Pancreas (tissue), 10 donors: ENCODE data around the gene UROS. TPM values are rescaled to one million over a fixed set of nuclear protein-coding genes. Genes with fewer than 3 reads are reported as not detected.

Experiments used
- ATAC-seq, 4 donors: fragments of 200-7000 bp; cut with Tn5 transposase; one replicate each; pipeline versions ENCODE4 v1.8.0 to v1.9.1; 2020; ENCODE audit warnings: mild to moderate bottlenecking in 4 of 4, moderate library complexity in 4 of 4
- DNase-seq, 6 donors: peaks; one replicate each; pipeline ENCODE4 v3.0.0-alpha.2; 2020
- FAIRE-seq: peaks from 2 replicates; lab custom pipeline; 2012; peaks lifted over from hg19 to GRCh38; lab: Jason Lieb, UNC
- H3K27ac ChIP-seq, 4 donors: fragments of 200-600 bp; sonication (generic); 1 replicate in 3 of 4; 2 replicates in 1 of 4; pipeline versions ENCODE4 v1.5.0 to v1.8.0; 2020
- H3K27me3 ChIP-seq, 4 donors: fragments of 200-600 bp; one replicate each; pipeline ENCODE4 v1.8.0; 2021
- H3K36me3 ChIP-seq, 3 donors: fragments of 200-600 bp; sonication (generic) in 1 of 3; one replicate each; pipeline versions ENCODE4 v1.5.0 to v1.8.0; 2020 to 2021
- H3K4me1 ChIP-seq, 3 donors: fragments of 200-600 bp; one replicate each; pipeline ENCODE4 v1.8.0; 2021
- H3K4me3 ChIP-seq, 4 donors: fragments of 200-600 bp; sonication (generic) in 2 of 4; one replicate each; pipeline versions ENCODE4 v1.5.0 to v1.8.0; 2020 to 2021
- H3K9me3 ChIP-seq, 4 donors: fragments of 200-600 bp; one replicate each; pipeline ENCODE4 v1.8.0; 2021
- WGBS, 2 donors: extraction: QIAGEN DNeasy Blood & Tissue Kit; methylation state at CpG; one replicate each; pipeline ENCODE4 v1.1.7; 2013; 5-methylcytosine and 5-hydroxymethylcytosine counted together
- intact Hi-C, 3 donors: fragments of 100-400 bp; cut with DNase I; formaldehyde crosslinking; loops; one replicate each; pipeline versions ENCODE4 v1.11.1 to v1.14.2; 2022
- polyA plus RNA-seq, 2 donors: library from polyadenylated mRNA; stranded (reverse); fragments of 200-250 nt; gene quantifications; one replicate each; pipeline ENCODE4 v1.2.3, GENCODE V29; 2013
- total RNA-seq, 6 donors: library from RNA; stranded (reverse); fragmentation: NEBNext Ultra II Directional in 4 of 6; extraction: Animal tissue kit (Norgen Biotek cat#: 25700) in 4 of 6; gene quantifications; one replicate each; pipeline versions ENCODE4 v1.2.1 to v1.2.4, GENCODE V29; 2021 to 2023
- TF ChIP-seq, protein P1 (sequence below), 4 donors: fragments of 200-600 bp; sonication (generic) in 3 of 4; IDR thresholded peaks; one replicate each; pipeline versions ENCODE4 v1.5.0 to v1.8.0; 2021; ENCODE audit warnings: antibody characterized with exemption in 4 of 4
- donor health status: healthy with polysubstance abuse.
- donor health status: DM: no; HTN: no; CAD: no; lungs with moderate emphysema.
- donor health status: DM: no; HTN: no; CAD: no.
- donor health status: control.
- donor health status: control.
- donor health status: Bipolar disorder and iron deficiency.
- donor health status: DM: yes; HTN: yes; CAD: no.
- donor health status: DM: no; HTN: no; CAD: no.
- donor health status: DM: no; HTN: no; CAD: no.
- donor health status: DM: yes; HTN: yes; CAD: no.

Gene UROS
- total and polyA plus RNA-seq, 8 donors = 12.8 to 34.4 (median 19.0) TPM

DNA sequence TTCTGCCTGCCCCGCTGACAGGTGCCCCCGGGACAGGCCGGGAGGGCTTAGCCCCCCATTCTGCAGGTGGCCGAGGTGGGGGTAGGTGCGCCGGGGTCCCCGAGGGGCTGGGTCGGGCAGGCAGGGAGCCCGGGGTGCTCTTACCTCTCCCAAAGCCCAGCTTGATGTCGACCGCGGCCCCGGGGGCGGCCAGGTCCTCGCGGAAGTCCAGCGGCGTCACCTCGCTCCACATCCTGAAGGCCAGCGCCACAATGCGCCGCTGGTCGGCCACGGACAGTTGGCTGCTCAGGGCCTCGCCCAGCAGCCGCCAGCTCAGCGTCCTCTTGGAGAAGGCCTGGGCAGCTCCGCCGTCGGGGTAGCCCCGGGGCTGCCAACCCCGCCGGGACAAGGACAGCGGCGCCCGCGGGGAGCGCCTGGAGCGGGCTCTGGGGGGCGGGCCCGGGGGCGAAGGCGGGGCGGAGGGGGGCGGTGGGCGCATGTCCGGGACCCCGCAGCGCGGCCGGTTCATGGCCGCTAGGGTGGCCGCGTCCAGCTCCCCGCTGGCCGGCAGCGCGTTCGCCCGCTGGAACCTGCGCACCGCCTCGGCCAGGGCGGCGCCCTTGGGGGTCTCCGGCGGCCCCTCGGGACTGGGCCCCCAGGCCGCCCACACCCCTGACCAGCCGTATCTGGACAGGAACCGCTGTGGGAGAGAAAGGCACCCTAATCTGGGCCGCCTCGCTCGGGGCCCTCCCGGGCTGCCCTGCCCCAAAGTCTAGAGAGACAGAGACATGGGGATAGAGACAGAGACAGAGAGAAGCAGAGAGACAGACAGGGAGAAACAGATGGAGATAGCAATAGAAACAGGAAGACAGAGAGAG lies 49.1 kb downstream of the UROS start:
- DNase-seq = peak in 1 of 6 donors; percentile 60
- no peak for FAIRE-seq
- Histone ChIP-seq H3K4me3 (no peak overlapping the region), H3K4me1 (no peaks in the 10 kb centered on the region), H3K27me3 (no peaks in the 10 kb centered on the region), H3K9me3 (no peaks in the 10 kb centered on the region), H3K27ac (no peak overlapping the region), H3K36me3 (no peaks in the 10 kb centered on the region)
- WGBS, 2 donors = 76 to 87% methylated on average over 73 to 75 of the region's 75 CpGs
- intact Hi-C loops = no loop called here
- ATAC-seq = peak in 1 of 4 donors; percentile 44
- TF ChIP-seq, protein P1, sequence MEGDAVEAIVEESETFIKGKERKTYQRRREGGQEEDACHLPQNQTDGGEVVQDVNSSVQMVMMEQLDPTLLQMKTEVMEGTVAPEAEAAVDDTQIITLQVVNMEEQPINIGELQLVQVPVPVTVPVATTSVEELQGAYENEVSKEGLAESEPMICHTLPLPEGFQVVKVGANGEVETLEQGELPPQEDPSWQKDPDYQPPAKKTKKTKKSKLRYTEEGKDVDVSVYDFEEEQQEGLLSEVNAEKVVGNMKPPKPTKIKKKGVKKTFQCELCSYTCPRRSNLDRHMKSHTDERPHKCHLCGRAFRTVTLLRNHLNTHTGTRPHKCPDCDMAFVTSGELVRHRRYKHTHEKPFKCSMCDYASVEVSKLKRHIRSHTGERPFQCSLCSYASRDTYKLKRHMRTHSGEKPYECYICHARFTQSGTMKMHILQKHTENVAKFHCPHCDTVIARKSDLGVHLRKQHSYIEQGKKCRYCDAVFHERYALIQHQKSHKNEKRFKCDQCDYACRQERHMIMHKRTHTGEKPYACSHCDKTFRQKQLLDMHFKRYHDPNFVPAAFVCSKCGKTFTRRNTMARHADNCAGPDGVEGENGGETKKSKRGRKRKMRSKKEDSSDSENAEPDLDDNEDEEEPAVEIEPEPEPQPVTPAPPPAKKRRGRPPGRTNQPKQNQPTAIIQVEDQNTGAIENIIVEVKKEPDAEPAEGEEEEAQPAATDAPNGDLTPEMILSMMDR (IDR thresholded peaks at IDR 0.05) = no peak

DNA sequence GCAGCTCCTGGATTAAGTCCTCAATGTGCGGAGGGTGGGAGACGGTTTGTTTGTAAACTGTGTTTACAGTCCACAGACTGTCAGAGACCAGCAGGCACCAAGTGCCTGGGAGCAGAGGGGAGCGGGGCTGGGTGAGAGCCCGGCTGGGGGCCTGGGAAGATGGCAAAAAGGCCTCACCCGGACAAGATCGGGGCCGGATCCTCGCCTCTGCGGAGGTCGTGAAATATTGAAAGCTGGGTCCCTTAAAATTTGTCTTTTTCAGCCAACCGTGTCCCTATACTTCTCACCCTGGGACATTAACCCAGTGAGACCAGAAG lies 50.2 kb downstream of the UROS start:
- DNase-seq (no peak), FAIRE-seq (no peak), ATAC-seq (no peak)
- Histone ChIP-seq H3K4me1 (no peaks in the 10 kb centered on the region), H3K4me3 (no peak overlapping the region), H3K27me3 (no peaks in the 10 kb centered on the region), H3K36me3 (no peaks in the 10 kb centered on the region), H3K9me3 (no peaks in the 10 kb centered on the region), H3K27ac (no peak overlapping the region)
- intact Hi-C loops = no loop called here
- TF ChIP-seq, protein P1 (IDR thresholded peaks at IDR 0.05) = no peak
- WGBS, 2 donors = 87 to 96% methylated on average over 11 of the region's 11 CpGs

DNA sequence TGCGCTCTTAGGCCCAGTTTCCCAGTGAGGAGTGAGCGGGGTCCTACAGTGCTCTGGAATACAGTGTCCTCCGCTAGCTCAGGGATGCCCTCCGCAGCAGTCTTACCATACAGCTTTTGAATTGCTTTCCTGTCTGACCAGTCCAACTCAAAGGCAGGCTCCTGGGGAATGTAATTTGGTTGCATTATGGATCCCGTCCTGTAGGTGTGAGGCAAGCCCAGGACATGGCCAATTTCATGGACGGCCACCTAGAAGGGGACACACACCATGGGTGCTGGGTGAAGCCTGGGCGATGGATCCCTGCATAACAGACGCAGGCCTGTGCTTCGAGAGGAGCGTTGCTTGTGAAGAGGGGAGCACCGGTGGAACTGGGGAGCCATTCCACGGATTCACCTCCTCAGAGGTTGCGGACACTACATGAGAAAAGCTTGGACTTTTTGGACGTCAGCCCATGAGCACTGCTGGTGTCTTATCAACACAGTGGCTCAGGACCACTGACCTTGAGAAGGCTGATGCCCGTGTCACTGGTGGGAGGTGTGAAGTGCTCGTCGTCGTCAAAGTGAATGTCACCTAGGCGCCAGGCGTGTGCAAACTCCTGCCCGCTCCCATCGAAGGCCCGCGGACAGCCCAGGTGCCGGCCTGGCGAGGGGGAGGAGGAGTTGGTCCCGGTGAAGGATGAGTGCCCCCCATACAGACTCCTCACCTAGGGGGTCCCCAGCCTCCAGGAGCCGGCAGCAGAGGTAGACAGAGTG lies 50.8 kb downstream of the UROS start:
- intact Hi-C loops = no loop called here
- 88 to 91% methylated on average over 28 of the region's 28 CpGs for WGBS, 2 donors
- Histone ChIP-seq H3K4me3 (no peak overlapping the region), H3K27ac (no peak overlapping the region), H3K36me3 (no peaks in the 10 kb centered on the region), H3K4me1 (peaks cover 0 to 3% (median under 1%) of the 10 kb centered on the region in 3 donors), H3K27me3 (no peaks in the 10 kb centered on the region), H3K9me3 (no peaks in the 10 kb centered on the region)
- FAIRE-seq (no peak), DNase-seq (peak in 1 of 6 donors; percentile 60), ATAC-seq (no peak)
- TF ChIP-seq, protein P1 (IDR thresholded peaks at IDR 0.05) = no peak

DNA sequence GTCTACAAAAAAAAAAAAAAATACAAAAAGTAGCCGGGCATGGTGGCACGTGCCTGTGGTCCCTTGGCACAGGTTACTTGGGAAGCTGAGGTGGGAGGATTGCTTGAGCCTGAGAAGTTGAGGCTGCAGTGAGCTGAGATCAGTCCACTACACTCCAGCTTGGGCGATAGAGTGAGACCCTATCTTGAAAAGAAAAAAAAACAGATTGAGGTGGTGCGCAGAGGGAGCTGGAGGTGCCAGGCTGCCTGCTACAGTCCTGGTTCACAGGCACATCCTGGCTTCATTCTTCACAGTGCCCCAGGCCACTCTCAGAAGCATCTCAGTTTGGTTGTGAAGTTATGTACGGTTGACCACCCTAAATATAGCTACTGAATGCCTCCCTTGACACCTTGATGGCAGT lies 52.2 kb downstream of the UROS start:
- H3K27me3 ChIP-seq = no peaks in the 10 kb centered on the region
- no peak overlapping the region for H3K27ac ChIP-seq
- 90 to 92% methylated on average over 5 of the region's 5 CpGs for WGBS, 2 donors
- ATAC-seq = no peak
- H3K4me3 ChIP-seq = no peak overlapping the region
- TF ChIP-seq, protein P1 (IDR thresholded peaks at IDR 0.05) = no peak
- no peak for FAIRE-seq
- intact Hi-C loops = no loop called here
- H3K9me3 ChIP-seq = no peaks in the 10 kb centered on the region
- H3K4me1 ChIP-seq = peaks cover 4 to 14% (median 12%) of the 10 kb centered on the region in 3 donors
- no peaks in the 10 kb centered on the region for H3K36me3 ChIP-seq
- no peak for DNase-seq
